Measurements from ENCODE around the gene FGF8. TPM values are rescaled to one million over a fixed set of nuclear protein-coding genes. Genes with fewer than 3 reads are reported as not detected.
"Not testable (repeated sequence)": the region's sequence is repeated elsewhere in the genome, so short reads cannot be mapped to it uniquely, and the experiment has no call there.

Gene FGF8, protein sequence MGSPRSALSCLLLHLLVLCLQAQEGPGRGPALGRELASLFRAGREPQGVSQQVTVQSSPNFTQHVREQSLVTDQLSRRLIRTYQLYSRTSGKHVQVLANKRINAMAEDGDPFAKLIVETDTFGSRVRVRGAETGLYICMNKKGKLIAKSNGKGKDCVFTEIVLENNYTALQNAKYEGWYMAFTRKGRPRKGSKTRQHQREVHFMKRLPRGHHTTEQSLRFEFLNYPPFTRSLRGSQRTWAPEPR
- polyA plus RNA-seq (ENCODE audit: insufficient read length in 4 of 4) = 10 to 100 TPM in 2 of 4 donors, 1 to 10 TPM in 2; 6.2 to 13.8 (median 9.8) TPM

DNA sequence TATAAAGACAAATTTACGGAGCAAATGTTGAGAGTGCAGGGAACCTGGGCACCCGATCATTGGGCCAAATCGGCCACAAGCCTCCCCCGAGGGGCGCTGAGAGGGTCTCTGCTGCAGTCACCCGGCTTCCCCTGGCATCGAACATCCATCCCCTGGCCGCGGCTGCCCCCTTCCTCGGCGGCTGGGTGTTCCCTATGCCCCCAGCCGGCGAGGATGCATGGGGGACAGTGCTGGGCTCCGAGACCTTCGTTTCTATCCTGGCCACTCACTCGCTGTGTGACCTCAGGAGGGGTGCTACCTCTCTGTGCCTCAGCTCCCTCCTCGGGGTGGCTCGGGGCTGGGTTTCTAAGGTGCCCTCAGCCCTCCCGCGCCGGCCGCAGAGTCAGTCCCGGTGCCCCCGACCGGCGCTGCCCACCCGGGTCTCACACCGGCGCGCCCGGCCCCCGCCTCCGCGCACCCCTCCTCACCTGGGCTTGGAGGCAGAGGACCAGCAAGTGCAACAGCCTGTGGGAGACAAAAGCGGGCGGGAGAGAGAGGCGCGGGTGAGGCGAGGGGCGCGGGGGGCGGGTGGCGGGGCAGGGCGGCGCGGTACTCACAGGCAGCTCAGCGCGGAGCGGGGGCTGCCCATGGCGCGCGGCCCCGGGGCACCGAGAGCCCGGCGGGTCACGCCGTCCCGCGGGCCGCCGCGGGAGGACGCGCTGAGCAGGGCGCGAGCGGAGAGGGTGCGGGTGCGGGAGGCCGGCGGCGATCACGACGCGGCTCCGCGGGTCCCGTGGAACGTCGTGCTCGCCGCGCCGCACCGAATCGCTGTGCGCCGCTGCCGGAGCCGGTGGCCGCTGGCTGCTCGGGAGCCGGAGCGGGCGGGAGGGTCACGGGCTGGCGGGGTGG, at the start of gene FGF8:
TSS of gene FGF8 (minus strand) at position 842 of the 888 bp plus-strand sequence. CDS start at position 628, 214 bp downstream.
- no peak for DNase-seq (ENCODE audit: low read depth in 4 of 4, low spot score in 2 of 4)

- no peak for DNase-seq (ENCODE audit: low read depth in 4 of 4, low spot score in 2 of 4)
Observed at GRCh38 chr10:101824736-101825135, 48.8 kb upstream of the FGF8 start.

DNA sequence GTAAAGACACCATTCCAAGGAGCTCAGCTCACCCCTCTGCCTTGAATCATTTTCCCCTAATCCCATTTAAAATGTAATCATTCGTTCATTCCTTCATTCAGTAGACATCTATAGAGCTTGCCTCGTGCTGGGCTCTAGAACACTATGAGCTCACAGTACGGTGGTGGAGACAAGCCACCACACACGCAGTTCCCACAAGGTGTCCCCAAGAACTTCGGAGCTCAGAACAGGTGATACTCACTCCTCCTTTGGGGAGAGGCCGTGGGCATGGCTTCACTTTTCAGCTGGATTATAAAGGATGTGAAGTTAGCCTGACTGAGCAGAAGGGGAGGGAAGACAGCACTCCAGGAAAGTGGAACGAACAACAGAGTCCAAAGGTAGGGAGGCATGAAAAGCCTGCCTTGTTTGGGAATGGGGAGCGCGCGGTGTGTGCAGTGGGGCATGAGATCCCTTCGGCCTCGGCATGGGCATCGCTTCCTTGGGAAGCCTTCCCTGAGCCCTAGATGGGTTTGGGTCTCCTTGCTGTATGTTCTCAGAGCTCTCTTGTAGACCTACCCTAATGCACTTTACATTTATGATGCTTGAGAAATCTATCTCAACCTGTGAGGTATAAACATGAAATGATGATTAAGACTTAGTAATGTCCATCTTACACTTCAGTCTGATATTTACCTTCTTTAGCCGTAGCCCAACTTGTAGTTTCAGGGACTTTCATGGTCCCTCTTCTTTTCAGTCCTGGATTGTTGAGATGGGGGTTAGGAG, 43.1 kb upstream of the FGF8 start:
- peak in 1 of 4 donors; percentile 86 for DNase-seq (ENCODE audit: low read depth in 4 of 4, low spot score in 2 of 4)

DNA sequence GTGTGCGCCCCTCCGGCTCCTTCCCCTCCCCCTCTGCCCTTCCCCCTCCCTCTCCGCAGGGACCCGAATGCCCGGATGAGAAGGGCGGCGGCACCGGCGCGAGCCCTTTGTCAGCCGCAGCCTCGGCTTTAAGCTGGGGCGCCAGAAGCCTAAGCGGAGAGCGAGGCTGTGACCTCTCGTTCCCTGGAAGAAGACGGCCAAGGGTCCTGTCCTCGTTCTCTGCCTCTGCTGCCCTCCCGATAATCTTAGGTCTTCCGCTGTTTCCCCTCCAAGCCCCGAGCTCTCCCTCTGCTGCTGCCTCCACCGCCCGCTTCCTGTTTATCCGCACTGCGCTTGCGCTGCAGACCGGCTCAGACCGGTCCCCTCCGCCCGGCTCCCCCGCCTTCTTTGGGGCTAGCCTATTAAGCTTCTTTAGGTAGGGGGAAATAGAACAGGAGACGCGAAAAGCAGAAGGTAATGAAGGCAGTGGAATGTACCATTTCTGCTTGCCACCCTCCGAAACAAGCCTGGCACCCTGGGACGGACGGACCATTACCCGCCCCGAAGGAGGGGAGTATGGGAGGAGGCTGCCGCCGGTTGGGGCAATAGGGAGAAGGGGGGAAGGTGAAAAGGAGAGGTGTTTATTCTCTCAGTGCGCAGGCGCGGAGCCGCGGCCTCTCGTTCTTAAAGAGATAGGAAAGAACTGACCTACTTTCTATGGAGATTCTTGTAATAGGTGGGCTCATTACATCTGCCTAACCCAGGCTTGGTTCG, 42.4 kb upstream of the FGF8 start, which contains the start of gene OGA:
TSS of gene OGA (minus strand) at position 326 of the 753 bp plus-strand sequence. CDS start 422 bp downstream, outside the sequence.
- DNase-seq (ENCODE audit: low read depth in 4 of 4, low spot score in 2 of 4) = peak; percentile 94 to 98 (median 97)

- peak in 3 of 4 donors; percentile 72 to 81 (median 76) for DNase-seq (ENCODE audit: low read depth in 4 of 4, low spot score in 2 of 4)
Observed at GRCh38 chr10:101817337-101818118, 41.6 kb upstream of the FGF8 start.

- no peak for DNase-seq (ENCODE audit: low read depth in 4 of 4, low spot score in 2 of 4)
Observed at GRCh38 chr10:101816913-101817336, 41.0 kb upstream of the FGF8 start.

DNA sequence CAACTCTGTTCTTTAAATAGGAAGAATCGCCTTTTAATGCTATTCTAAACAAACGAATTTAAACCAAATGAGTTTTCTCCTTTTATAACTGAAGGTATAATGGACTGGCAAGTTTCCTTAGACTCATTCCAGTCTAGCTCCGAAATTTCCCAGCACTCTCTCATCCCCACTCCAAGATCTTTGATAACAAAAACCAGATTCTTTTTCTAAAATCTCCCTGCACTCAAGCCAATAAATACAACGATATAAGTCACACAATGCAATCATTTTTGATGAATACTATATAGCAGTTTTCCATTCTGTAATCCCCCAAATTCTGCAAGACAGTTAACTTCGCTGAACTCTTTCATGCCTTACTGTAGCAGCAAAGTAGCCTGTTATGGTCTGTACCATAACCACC, 40.5 kb upstream of the FGF8 start:
- DNase-seq (ENCODE audit: low read depth in 4 of 4, low spot score in 2 of 4) = no peak

- DNase-seq (ENCODE audit: low read depth in 4 of 4, low spot score in 2 of 4) = no peak
Observed at GRCh38 chr10:101814466-101815071, 38.7 kb upstream of the FGF8 start.

DNA sequence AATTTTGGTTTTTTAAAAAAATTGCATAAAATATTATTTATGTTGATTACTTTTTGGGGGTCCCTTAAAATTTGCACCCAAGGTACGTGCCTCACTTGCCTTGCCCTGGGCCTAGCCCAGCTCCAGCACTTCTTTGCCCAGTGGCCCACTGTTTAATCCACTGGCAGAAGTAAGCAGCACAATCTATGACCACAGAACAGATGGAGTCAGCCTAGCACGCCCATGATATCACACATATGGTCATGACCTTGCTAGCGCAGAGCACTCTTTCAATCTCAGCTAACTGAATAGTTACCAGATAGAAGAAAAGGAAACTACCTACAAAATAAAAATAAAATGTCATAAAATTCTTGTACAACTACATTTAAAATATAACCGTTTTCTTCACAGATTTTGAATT, 36.7 kb upstream of the FGF8 start:
- no peak for DNase-seq (ENCODE audit: low read depth in 4 of 4, low spot score in 2 of 4)

GRCh38 chr10:101807158-101807557, 31.2 kb upstream of the FGF8 start:
- DNase-seq (ENCODE audit: low read depth in 4 of 4, low spot score in 2 of 4) = no peak

DNA sequence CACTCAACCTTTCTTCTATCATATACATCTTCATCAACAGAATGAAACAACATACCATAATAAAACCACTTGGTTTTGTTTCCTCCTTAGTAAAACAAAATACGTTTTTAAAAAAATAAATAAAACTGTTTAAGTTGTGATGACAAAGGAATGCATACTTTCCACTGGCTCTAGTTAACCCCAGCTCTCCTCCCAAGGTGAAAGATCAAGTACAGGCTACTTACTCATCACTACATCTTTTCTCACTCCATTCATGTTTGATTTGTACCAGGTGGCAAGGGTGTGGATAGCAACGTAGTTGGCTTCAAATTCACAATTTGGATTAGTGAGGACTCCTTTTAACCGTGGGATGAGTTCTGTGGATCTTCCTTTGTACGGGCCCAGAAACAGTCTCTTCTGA, 27.6 kb upstream of the FGF8 start:
- no peak for DNase-seq (ENCODE audit: low read depth in 4 of 4, low spot score in 2 of 4)

DNA sequence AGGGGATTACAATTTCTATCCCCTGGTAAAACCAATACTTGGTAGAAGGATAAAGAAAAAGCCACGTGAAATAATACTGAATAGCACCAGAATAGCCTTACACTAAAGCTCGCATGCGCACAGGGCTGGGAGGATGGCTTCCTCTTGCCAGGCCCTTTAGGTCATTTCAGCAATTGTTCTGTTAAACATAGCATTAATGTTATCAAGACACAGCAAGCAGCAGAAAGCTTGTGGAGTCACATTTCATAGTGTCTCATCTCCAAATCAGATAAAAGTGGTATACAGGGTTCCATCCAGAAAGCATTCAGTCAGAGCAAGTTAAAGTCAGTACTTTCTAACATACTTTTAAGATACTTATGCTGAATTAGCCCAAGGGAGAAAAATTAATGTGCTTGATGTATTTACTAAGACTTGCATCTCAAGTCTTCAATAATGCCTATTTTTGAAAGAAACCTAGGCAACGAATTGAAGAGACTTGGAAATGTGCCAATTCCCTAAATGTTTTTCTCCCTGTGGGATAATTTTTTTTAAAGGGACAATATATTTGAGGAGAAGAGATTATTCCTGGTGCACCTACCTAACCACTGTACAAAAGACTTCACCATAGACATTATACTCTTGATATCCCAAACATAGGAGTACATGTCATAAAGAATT, 21.6 kb upstream of the FGF8 start:
- no peak for DNase-seq (ENCODE audit: low read depth in 4 of 4, low spot score in 2 of 4)

GRCh38 chr10:101793526-101793925, 17.6 kb upstream of the FGF8 start:
- no peak for DNase-seq (ENCODE audit: low read depth in 4 of 4, low spot score in 2 of 4)

- DNase-seq (ENCODE audit: low read depth in 4 of 4, low spot score in 2 of 4) = no peak
Observed at GRCh38 chr10:101789686-101790085, 13.8 kb upstream of the FGF8 start.

DNA sequence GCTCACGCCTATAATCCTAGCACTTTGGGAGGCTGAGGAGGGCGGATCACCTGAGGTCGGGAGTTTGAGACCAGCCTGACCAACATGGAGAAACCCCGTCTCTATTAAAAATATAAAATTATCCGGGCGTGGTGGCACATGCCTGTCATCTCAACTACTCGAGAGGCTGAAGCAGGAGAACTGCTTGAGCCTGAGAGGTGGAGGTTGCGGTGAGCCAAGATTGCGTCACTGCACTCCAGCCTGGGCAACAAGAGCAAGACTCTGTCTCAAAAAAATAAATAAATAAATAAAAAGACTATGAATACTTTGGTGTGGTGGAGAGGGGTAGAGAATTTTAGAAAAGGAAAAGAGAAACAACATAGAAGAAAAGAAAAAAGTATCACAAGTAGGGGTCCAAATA, 13.3 kb upstream of the FGF8 start:
- not testable (repeated sequence) for DNase-seq (ENCODE audit: low read depth in 4 of 4, low spot score in 2 of 4)

GRCh38 chr10:101785801-101786200, 9.9 kb upstream of the FGF8 start:
- no peak for DNase-seq (ENCODE audit: low read depth in 4 of 4, low spot score in 2 of 4)

GRCh38 chr10:101784558-101784957, 8.6 kb upstream of the FGF8 start:
- DNase-seq (ENCODE audit: low read depth in 4 of 4, low spot score in 2 of 4) = no peak

- no peak for DNase-seq (ENCODE audit: low read depth in 4 of 4, low spot score in 2 of 4)
Observed at GRCh38 chr10:101783736-101784118, 7.8 kb upstream of the FGF8 start.

All from left renal cortex interstitium (tissue), 4 donors.